Suprapubic skin (tissue), 4 donors: ENCODE data around the gene TMEM127. TPM values are rescaled to one million over a fixed set of nuclear protein-coding genes. Genes with fewer than 3 reads are reported as not detected.

Experiments used
- DNase-seq, 2 donors: peaks; one replicate each; pipeline ENCODE4 v3.0.0-alpha.2; 2019; ENCODE audit warnings: low spot score in 2 of 2
- H3K27ac ChIP-seq: fragments of 200-600 bp; sonication (generic); one replicate; pipeline ENCODE4 v1.5.1; 2019
- H3K27me3 ChIP-seq: fragments of 200-600 bp; sonication (generic); one replicate; pipeline ENCODE4 v1.5.1; 2019
- H3K36me3 ChIP-seq: fragments of 200-600 bp; sonication (generic); one replicate; pipeline ENCODE4 v1.5.1; 2019
- H3K4me1 ChIP-seq: fragments of 200-600 bp; sonication (generic); one replicate; pipeline ENCODE4 v1.5.1; 2019
- H3K4me3 ChIP-seq: fragments of 200-600 bp; sonication (generic); one replicate; pipeline ENCODE4 v1.5.1; 2019; ENCODE audit warnings: mild to moderate bottlenecking
- H3K9me3 ChIP-seq: fragments of 200-600 bp; sonication (generic); one replicate; pipeline ENCODE4 v1.5.1; 2019
- EP300 ChIP-seq: sonication (generic); formaldehyde crosslinking; IDR thresholded peaks from one replicate; pipeline ENCODE4 v1.6.1; 2017; ENCODE audit warnings: antibody characterized with exemption
- POLR2A ChIP-seq, 2 donors: fragments of 450-650 bp; IDR thresholded peaks; one replicate each; pipeline ENCODE4 v1.6.1; 2017; ENCODE audit warnings: antibody characterized with exemption in 2 of 2, mild to moderate bottlenecking in 2 of 2, moderate library complexity in 2 of 2
- POLR2AphosphoS5 ChIP-seq, 3 donors: sonication (generic); formaldehyde crosslinking; IDR thresholded peaks; one replicate each; pipeline ENCODE4 v1.6.1; 2017; ENCODE audit warnings: antibody characterized with exemption in 3 of 3
- WGBS: methylation state at CpG from one replicate; pipeline ENCODE4 v1.1.5; 2018; 5-methylcytosine and 5-hydroxymethylcytosine counted together
- total RNA-seq, 4 donors: library from RNA; depleted of rRNA; stranded (reverse); fragments of >200 nt; gene quantifications; one replicate each; pipeline ENCODE4 v1.1.0, GENCODE V29; 2016
- TF ChIP-seq, protein P1 (sequence below), 2 donors: fragments of 200-600 bp in 1 of 2; fragments of 450-650 bp in 1 of 2; sonication (generic) in 1 of 2; IDR thresholded peaks; one replicate each; pipeline ENCODE4 v1.5.1; 2016 to 2019; ENCODE audit warnings: antibody characterized with exemption in 2 of 2, mild to moderate bottlenecking in 1 of 2, moderate library complexity in 1 of 2

Gene TMEM127
- total RNA-seq, 4 donors from 2014 or later, result 39.3 to 66.5 (median 53.9) TPM

DNA sequence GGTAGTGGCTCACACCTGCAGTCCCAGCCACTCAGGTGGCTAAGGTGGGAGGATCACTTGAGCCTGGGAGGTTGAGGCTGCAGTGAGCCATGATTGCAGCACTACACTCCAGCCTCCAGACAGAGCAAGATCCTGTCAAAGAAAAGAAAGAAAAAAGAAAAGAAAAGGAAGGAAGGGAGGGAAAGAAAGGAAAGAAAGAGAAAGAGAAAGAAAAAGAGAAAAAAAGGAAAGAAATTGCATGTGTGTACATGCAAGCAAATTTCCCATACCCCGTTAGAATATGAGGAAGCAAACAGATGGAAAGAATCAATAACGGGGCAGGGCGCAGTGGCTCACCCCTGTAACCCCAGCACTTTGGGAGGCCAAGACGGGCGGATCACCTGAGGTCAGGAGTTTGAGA, 17.9 kb downstream of the TMEM127 start:
- peaks cover 30% of the 10 kb centered on the region for H3K4me1 ChIP-seq
- H3K27me3 ChIP-seq, result no peaks in the 10 kb centered on the region
- H3K4me3 ChIP-seq, result no peak overlapping the region
- no peak overlapping the region for H3K27ac ChIP-seq
- WGBS, result 68% methylated on average over 5 of the region's 5 CpGs
- peaks cover 15% of the 10 kb centered on the region for H3K36me3 ChIP-seq
- no peaks in the 10 kb centered on the region for H3K9me3 ChIP-seq
- TF ChIP-seq POLR2A (IDR thresholded peaks at IDR 0.05) (no peak), POLR2AphosphoS5 (IDR thresholded peaks at IDR 0.05) (no peak), EP300 (no peak)
- DNase-seq, result no peak

DNA sequence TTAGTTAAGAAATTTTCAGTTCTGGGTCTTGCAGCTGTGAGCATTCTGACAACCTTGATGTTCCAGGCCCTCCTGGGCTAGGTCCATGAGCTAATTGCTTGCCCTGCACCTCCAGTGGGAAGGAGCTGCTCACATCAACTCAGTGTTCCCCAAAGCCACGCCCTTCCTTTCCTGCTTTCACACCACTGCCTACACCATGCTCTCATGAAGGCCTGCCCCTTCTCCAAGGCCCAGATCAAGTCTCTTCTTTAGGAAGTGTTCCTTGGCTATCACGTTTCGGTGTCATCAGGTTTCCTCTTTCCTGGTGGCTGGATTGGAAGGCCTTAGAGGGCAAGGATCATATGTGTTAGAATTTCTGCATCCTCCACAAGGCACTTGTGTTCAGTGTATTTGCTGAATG, 18.8 kb downstream of the TMEM127 start:
- Histone ChIP-seq H3K27me3 (no peaks in the 10 kb centered on the region), H3K4me3 (no peak overlapping the region), H3K27ac (no peak overlapping the region), H3K36me3 (peaks cover 6% of the 10 kb centered on the region), H3K9me3 (no peaks in the 10 kb centered on the region), H3K4me1 (peaks cover 34% of the 10 kb centered on the region)
- DNase-seq, result no peak
- TF ChIP-seq POLR2AphosphoS5 (IDR thresholded peaks at IDR 0.05) (no peak), EP300 (no peak)
- 84% methylated on average over 3 of the region's 3 CpGs for WGBS

DNA sequence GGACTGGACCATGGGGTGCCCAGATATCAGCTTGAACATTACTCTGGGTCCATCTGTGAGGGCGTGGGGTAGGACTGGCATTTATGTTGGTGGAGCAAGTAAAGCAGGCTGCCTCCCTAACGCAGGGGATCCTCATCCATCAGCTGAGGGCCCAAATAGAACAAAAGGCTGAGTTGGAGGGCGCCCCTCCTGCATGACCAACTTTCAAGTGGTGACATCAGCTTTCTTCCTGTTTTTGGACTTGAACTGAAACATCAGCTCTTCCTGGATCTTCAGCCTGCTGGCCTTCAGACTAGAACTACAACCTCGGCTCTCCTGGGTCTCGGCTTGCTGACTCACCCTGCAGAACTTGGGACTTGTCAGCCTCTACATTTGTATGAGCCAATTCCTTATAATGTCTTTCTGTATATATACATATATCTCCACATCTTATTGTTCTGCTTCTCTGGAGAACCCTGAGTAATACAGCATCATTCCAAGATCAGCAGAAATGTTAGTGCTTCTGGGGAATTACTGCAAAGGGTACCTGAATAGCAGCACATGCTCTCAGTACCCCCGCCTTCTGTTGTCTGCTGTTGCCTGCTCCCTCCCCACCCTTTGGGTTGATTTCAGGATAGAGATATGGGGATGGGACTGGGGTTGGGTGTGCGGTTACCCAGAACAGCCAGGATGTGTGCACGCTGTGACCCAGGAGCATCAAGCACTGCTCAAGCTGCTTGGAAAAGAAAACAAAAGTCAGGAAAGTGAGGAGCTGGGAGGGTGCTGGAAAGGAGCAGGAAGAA, 20.0 kb downstream of the TMEM127 start:
- no peak overlapping the region for H3K4me3 ChIP-seq
- DNase-seq, result peak in 1 of 2 donors; percentile 81
- TF ChIP-seq POLR2A (IDR thresholded peaks at IDR 0.05) (no peak), POLR2AphosphoS5 (IDR thresholded peaks at IDR 0.05) (no peak), EP300 (no peak)
- TF ChIP-seq, protein P1, sequence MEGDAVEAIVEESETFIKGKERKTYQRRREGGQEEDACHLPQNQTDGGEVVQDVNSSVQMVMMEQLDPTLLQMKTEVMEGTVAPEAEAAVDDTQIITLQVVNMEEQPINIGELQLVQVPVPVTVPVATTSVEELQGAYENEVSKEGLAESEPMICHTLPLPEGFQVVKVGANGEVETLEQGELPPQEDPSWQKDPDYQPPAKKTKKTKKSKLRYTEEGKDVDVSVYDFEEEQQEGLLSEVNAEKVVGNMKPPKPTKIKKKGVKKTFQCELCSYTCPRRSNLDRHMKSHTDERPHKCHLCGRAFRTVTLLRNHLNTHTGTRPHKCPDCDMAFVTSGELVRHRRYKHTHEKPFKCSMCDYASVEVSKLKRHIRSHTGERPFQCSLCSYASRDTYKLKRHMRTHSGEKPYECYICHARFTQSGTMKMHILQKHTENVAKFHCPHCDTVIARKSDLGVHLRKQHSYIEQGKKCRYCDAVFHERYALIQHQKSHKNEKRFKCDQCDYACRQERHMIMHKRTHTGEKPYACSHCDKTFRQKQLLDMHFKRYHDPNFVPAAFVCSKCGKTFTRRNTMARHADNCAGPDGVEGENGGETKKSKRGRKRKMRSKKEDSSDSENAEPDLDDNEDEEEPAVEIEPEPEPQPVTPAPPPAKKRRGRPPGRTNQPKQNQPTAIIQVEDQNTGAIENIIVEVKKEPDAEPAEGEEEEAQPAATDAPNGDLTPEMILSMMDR (IDR thresholded peaks at IDR 0.05), result no peak
- H3K27ac ChIP-seq, result no peak overlapping the region
- H3K27me3 ChIP-seq, result no peaks in the 10 kb centered on the region
- H3K9me3 ChIP-seq, result no peaks in the 10 kb centered on the region
- no peaks in the 10 kb centered on the region for H3K36me3 ChIP-seq
- peaks cover 41% of the 10 kb centered on the region for H3K4me1 ChIP-seq
- WGBS, result 88% methylated on average over 7 of the region's 8 CpGs

DNA sequence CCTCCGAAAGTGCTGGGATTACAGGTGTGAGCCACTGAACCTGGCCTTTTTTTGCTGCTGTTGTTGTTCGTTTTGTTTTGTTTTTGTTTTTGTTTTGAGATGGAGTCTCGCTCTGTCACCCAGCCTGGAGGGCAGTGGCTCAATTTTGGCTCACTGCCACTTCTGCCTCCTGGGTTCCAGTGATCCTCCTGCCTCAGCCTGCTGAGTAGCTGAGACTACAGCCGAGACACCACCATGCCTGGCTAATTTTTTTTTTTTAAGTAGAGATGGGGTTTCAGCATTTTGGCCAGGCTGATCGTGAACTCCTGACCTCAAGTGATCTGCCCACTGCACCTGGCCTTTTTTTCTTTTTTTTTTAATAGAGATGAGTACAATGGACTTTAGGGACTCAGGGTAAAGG, 22.0 kb downstream of the TMEM127 start:
- Histone ChIP-seq H3K27me3 (no peaks in the 10 kb centered on the region), H3K36me3 (no peaks in the 10 kb centered on the region), H3K4me3 (no peak overlapping the region), H3K4me1 (peaks cover 35% of the 10 kb centered on the region), H3K27ac (no peak overlapping the region), H3K9me3 (no peaks in the 10 kb centered on the region)
- no peak for DNase-seq
- WGBS, result 98% methylated on average over 5 of the region's 5 CpGs
- TF ChIP-seq POLR2A (IDR thresholded peaks at IDR 0.05) (no peak), POLR2AphosphoS5 (IDR thresholded peaks at IDR 0.05) (no peak), EP300 (no peak)
- TF ChIP-seq, protein P1 (IDR thresholded peaks at IDR 0.05), result no peak

DNA sequence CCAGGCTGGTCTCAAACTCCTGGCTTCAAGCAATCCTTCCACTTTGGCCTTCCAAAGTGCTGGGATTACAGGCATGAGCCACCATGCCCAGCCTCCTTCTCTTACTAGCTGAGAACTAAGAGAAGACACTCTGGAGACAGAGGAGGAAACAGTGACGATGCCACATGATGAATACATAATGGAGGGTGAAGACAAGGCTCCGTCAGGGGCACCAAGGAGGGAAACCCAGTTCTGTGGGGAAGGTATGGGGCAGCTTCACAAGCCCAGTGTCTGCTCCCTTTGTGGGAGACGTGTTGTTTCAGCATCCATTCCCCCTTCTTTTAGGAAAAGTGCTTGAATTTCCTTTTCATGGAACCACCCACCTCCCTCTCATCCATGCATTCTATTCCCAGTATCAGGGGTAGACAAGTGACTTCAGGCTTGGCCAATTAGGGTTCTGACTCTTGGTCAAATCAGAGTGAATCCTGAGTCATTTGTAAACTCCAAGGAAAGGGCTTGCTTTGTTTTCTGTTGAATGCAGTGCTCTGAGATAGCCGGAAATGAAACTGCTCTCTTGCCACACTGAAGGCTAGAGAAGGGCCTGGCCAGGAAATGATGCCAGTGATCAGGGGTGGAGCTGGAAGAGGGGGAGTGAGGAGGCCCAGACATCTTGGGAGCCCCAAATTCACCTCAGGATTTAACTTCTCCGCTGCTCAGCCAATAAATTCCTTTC, 23.7 kb downstream of the TMEM127 start:
- Histone ChIP-seq H3K36me3 (no peaks in the 10 kb centered on the region), H3K27ac (peak overlapping the region; percentile 59), H3K4me3 (no peak overlapping the region), H3K27me3 (no peaks in the 10 kb centered on the region), H3K9me3 (no peaks in the 10 kb centered on the region), H3K4me1 (peaks cover 31% of the 10 kb centered on the region)
- no peak for TF ChIP-seq EP300
- peak in 1 of 2 donors; percentile 24 for TF ChIP-seq POLR2A (IDR thresholded peaks at IDR 0.05)
- TF ChIP-seq, protein P1 (IDR thresholded peaks at IDR 0.05), result no peak
- TF ChIP-seq POLR2AphosphoS5 (IDR thresholded peaks at IDR 0.05), result peak in 1 of 3 donors; percentile 19
- DNase-seq, result no peak
- WGBS, result 56% methylated on average over 5 of the region's 5 CpGs

DNA sequence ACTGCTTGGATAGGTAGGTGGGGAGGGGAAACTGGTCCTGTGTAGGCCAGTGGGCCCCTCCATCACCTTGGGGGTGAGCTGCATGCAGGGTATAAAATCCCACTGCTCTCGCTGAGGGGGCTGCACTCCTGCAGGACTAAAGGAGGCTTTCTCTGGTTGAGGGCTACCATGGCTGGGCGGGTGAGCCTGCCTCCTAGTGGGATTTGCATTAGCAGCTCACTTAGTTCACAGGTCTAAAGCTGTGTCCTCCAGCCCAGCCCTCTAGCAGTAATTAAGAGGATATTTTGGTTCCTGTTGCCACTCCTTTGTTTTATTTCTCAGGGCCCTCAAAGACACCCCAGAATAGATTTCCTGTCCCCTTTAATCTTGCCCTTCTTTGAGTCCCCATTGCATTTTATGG, 24.6 kb downstream of the TMEM127 start:
- WGBS, result 59% methylated on average over 2 of the region's 2 CpGs
- no peaks in the 10 kb centered on the region for H3K36me3 ChIP-seq
- no peak for TF ChIP-seq EP300
- no peak for TF ChIP-seq POLR2AphosphoS5 (IDR thresholded peaks at IDR 0.05)
- TF ChIP-seq POLR2A (IDR thresholded peaks at IDR 0.05), result no peak
- TF ChIP-seq, protein P1 (IDR thresholded peaks at IDR 0.05), result no peak
- no peak overlapping the region for H3K27ac ChIP-seq
- peaks cover 23% of the 10 kb centered on the region for H3K4me1 ChIP-seq
- no peaks in the 10 kb centered on the region for H3K27me3 ChIP-seq
- DNase-seq, result no peak
- H3K4me3 ChIP-seq, result no peak overlapping the region
- no peaks in the 10 kb centered on the region for H3K9me3 ChIP-seq
